H1 (cell line): ENCODE data around the gene MNS1. TPM values are rescaled to one million over a fixed set of nuclear protein-coding genes. Genes with fewer than 3 reads are reported as not detected.
A peak's percentile ranks its signal among the peaks of the same experiment; 100 is the strongest.

Experiments
- CTCF ChIA-PET: fragments of 300-600 bp; sonication (Branson Sonifier 250); formaldehyde crosslinking; loops from one replicate; lab custom pipeline; 2021; ENCODE audit not compliant: partially characterized antibody; lab: Charles Lee
- POLR2A ChIA-PET: fragments of 300-600 bp; sonication (Branson Sonifier 250); formaldehyde crosslinking; loops from one replicate; lab custom pipeline; 2021; ENCODE audit warnings: inconsistent platforms; ENCODE audit not compliant: partially characterized antibody; lab: Charles Lee
- DNase-seq, 2 experiments: peaks; one replicate each; pipeline versions ENCODE4 v3.0.0 to v3.0.0-alpha.2; 2010 to 2022; ENCODE audit warnings: low spot score in 2 of 2, low read depth in 1 of 2, mixed read lengths in 1 of 2
- FAIRE-seq: peaks from 2 replicates; lab custom pipeline; 2011; peaks lifted over from hg19 to GRCh38; lab: Jason Lieb, UNC
- H2AFZ ChIP-seq: 2 replicates; pipeline ENCODE4 v1.8.1; 2012; ENCODE audit warnings: low read length, inconsistent platforms
- H2AK5ac ChIP-seq: 2 replicates; pipeline ENCODE4 v1.6.1; 2013; ENCODE audit warnings: low read depth, low read length
- H2BK120ac ChIP-seq: replicated peaks from 2 replicates; pipeline ENCODE3; 2013; ENCODE audit warnings: low read depth, low read length, inconsistent platforms
- H2BK12ac ChIP-seq: 2 replicates; pipeline ENCODE4 v1.6.1; 2013; ENCODE audit warnings: low read depth, low read length
- H2BK15ac ChIP-seq: 2 replicates; pipeline ENCODE4 v1.6.1; 2013; ENCODE audit warnings: low read length
- H2BK20ac ChIP-seq: 2 replicates; pipeline ENCODE4 v1.6.1; 2013; ENCODE audit warnings: low read length
- H2BK5ac ChIP-seq: 2 replicates; pipeline ENCODE4 v1.6.1; 2013; ENCODE audit warnings: low read depth, low read length
- H3K14ac ChIP-seq: 2 replicates; pipeline ENCODE4 v1.6.1; 2013; ENCODE audit warnings: inconsistent platforms; ENCODE audit not compliant: insufficient read length
- H3K18ac ChIP-seq: 2 replicates; pipeline ENCODE4 v1.6.1; 2013; ENCODE audit warnings: low read length; ENCODE audit errors: extremely low read depth
- H3K23ac ChIP-seq: 2 replicates; pipeline ENCODE4 v1.6.1; 2013; ENCODE audit warnings: inconsistent platforms; ENCODE audit not compliant: insufficient read length
- H3K23me2 ChIP-seq: 2 replicates; pipeline ENCODE4 v1.6.1; 2013; ENCODE audit warnings: low read depth, low read length
- H3K27ac ChIP-seq: 2 replicates; pipeline ENCODE4 v1.6.1; 2011; ENCODE audit warnings: low read depth, low read length, inconsistent platforms
- H3K27me3 ChIP-seq, 4 experiments: replicated peaks in 1 of 4; 1 replicate in 1 of 4; 2 replicates in 3 of 4; pipeline versions ENCODE4 v1.6.1 to v1.8.1; 2011 to 2013; ENCODE audit warnings: low read length in 3 of 4, mild to moderate bottlenecking in 3 of 4, inconsistent platforms in 2 of 4, mixed read lengths in 2 of 4, moderate library complexity in 1 of 4; ENCODE audit not compliant: control insufficient read depth in 3 of 4, insufficient read depth in 3 of 4; ENCODE audit errors: extremely low read depth in 1 of 4
- H3K36me3 ChIP-seq, 4 experiments: 2 replicates each; pipeline versions ENCODE4 v1.6.1 to v1.8.1; 2011 to 2013; ENCODE audit warnings: mild to moderate bottlenecking in 4 of 4, low read length in 3 of 4, moderate library complexity in 2 of 4, control low read depth in 1 of 4, inconsistent platforms in 1 of 4; ENCODE audit not compliant: insufficient read depth in 4 of 4, control insufficient read depth in 2 of 4
- H3K4ac ChIP-seq: replicated peaks from 2 replicates; pipeline ENCODE3; 2013; ENCODE audit warnings: low read length, low read depth, mixed read lengths, inconsistent platforms; ENCODE audit not compliant: insufficient read length
- H3K4me1 ChIP-seq, 4 experiments: replicated peaks in 1 of 4; 1 replicate in 1 of 4; 2 replicates in 3 of 4; pipeline versions ENCODE4 v1.6.1 to v1.8.1; 2011 to 2013; ENCODE audit warnings: low read length in 3 of 4, inconsistent platforms in 2 of 4, mixed read lengths in 1 of 4; ENCODE audit not compliant: insufficient read depth in 4 of 4, control insufficient read depth in 3 of 4
- H3K4me2 ChIP-seq, 2 experiments: 2 replicates each; pipeline versions ENCODE4 v1.6.1 to v1.8.1; 2011 to 2013; ENCODE audit warnings: low read depth in 2 of 2, low read length in 2 of 2, control low read depth in 1 of 2, inconsistent platforms in 1 of 2, mild to moderate bottlenecking in 1 of 2; ENCODE audit not compliant: insufficient read depth in 1 of 2
- H3K4me3 ChIP-seq, 4 experiments: fragments of 200-600, 300-600 bp in 1 of 4; sonication (generic), shearing (Covaris generic), sonication (Bioruptor Twin) in 1 of 4; 2 replicates each; pipeline versions ENCODE4 v1.5.1 to v1.8.1; 2011 to 2016; ENCODE audit warnings: low read length in 4 of 4, low read depth in 3 of 4, control low read depth in 2 of 4, inconsistent platforms in 2 of 4, mild to moderate bottlenecking in 2 of 4, mixed read lengths in 1 of 4, moderate library complexity in 1 of 4; ENCODE audit not compliant: insufficient read depth in 2 of 4; ENCODE audit errors: extremely low read depth in 1 of 4
- H3K56ac ChIP-seq: replicated peaks from 2 replicates; pipeline ENCODE3; 2013; ENCODE audit warnings: low read depth, mild to moderate bottlenecking, mixed read lengths, low read length, inconsistent platforms; ENCODE audit not compliant: insufficient read length
- H3K79me1 ChIP-seq: 2 replicates; pipeline ENCODE4 v1.6.1; 2013; ENCODE audit warnings: low read depth, low read length, control low read depth
- H3K79me2 ChIP-seq, 2 experiments: 2 replicates each; pipeline versions ENCODE4 v1.6.1 to v1.8.1; 2012 to 2013; ENCODE audit warnings: low read length in 2 of 2, mild to moderate bottlenecking in 2 of 2, inconsistent platforms in 1 of 2; ENCODE audit not compliant: insufficient read depth in 2 of 2, control insufficient read depth in 1 of 2
- H3K9ac ChIP-seq, 4 experiments: replicated peaks in 1 of 4; 1 replicate in 1 of 4; 2 replicates in 3 of 4; pipeline versions ENCODE4 v1.6.1 to v1.8.1; 2011 to 2013; ENCODE audit warnings: low read depth in 3 of 4, low read length in 3 of 4, control low read depth in 2 of 4, mild to moderate bottlenecking in 2 of 4, moderate library complexity in 2 of 4, inconsistent platforms in 1 of 4; ENCODE audit errors: extremely low read depth in 1 of 4
- H3K9me3 ChIP-seq, 2 experiments: 2 replicates each; pipeline versions ENCODE4 v1.6.1 to v1.8.1; 2012 to 2013; ENCODE audit warnings: mild to moderate bottlenecking in 2 of 2, moderate library complexity in 2 of 2, control low read depth in 1 of 2, inconsistent platforms in 1 of 2, low read depth in 1 of 2, low read length in 1 of 2, mixed read lengths in 1 of 2; ENCODE audit not compliant: insufficient read depth in 2 of 2
- H4K20me1 ChIP-seq, 2 experiments: replicated peaks in 1 of 2; 2 replicates each; pipeline versions ENCODE3 to v1.8.1; 2011 to 2013; ENCODE audit warnings: inconsistent platforms in 2 of 2, low read length in 2 of 2, mild to moderate bottlenecking in 1 of 2; ENCODE audit not compliant: insufficient read depth in 2 of 2, control insufficient read depth in 1 of 2
- H4K5ac ChIP-seq: 2 replicates; pipeline ENCODE4 v1.6.1; 2013; ENCODE audit warnings: low read length, low read depth, mixed read lengths, inconsistent platforms; ENCODE audit not compliant: insufficient read length
- H4K8ac ChIP-seq: 2 replicates; pipeline ENCODE4 v1.8.0; 2013; ENCODE audit warnings: mild to moderate bottlenecking, moderate library complexity, low read length, inconsistent platforms; ENCODE audit not compliant: insufficient read depth; ENCODE audit errors: extremely low read depth
- H4K91ac ChIP-seq: replicated peaks from 2 replicates; pipeline ENCODE3; 2013; ENCODE audit warnings: low read length, mixed read lengths, inconsistent platforms; ENCODE audit not compliant: insufficient read length
- CHD1 ChIP-seq: IDR thresholded peaks from 2 replicates; pipeline ENCODE4 v1.6.1; 2012; ENCODE audit warnings: low read depth, low read length, improper control_type of control experiment
- HDAC6 ChIP-seq: IDR thresholded peaks from one replicate; pipeline ENCODE4 v1.7.1; 2012; ENCODE audit warnings: low read depth, mild to moderate bottlenecking, inconsistent platforms, low read length, moderate library complexity
- JUND ChIP-seq: IDR thresholded peaks from 2 replicates; pipeline ENCODE4 v1.6.1; 2011; ENCODE audit warnings: mild to moderate bottlenecking, improper control_type of control experiment, low read length
- NRF1 ChIP-seq: IDR thresholded peaks from 2 replicates; pipeline ENCODE4 v1.6.1; 2011; ENCODE audit warnings: mild to moderate bottlenecking, low read depth, low read length, improper control_type of control experiment
- SAP30 ChIP-seq: fragments of 300-600 bp; sonication (generic); IDR thresholded peaks from 2 replicates; pipeline ENCODE4 v1.7.1; 2012; ENCODE audit warnings: low read length, moderate library complexity, mild to moderate bottlenecking, inconsistent platforms; ENCODE audit not compliant: insufficient read depth, insufficient replicate concordance
- WGBS, 2 experiments: shearing (Covaris generic) in 1 of 2; methylation state at CpG; one replicate each; pipeline versions ENCODE4 v1.1.6 to v1.1.7; 2013 to 2015; ENCODE audit warnings: low lambda C conversion rate in 2 of 2, mixed read lengths in 2 of 2, inconsistent platforms in 1 of 2, low coverage in 1 of 2, missing lambda C conversion rate in 1 of 2; ENCODE audit not compliant: insufficient replicate concordance in 2 of 2, insufficient coverage in 1 of 2, insufficient read length in 1 of 2; ENCODE audit errors: extremely low coverage in 1 of 2, missing lambda C conversion rate in 1 of 2; 5-methylcytosine and 5-hydroxymethylcytosine counted together
- long read RNA-seq, 2 experiments: library from RNA in 1 of 2; library from capped mRNA in 1 of 2; stranded (forward); transcript quantifications; one replicate each; pipeline ENCODE4 v2.0.0, GENCODE V29; 2021; ENCODE audit warnings: inconsistent platforms in 1 of 2
- polyA minus RNA-seq, 3 experiments: library from RNA; depleted of rRNA, polyadenylated mRNA; stranded (reverse); fragments of >200 nt; gene quantifications; 1 replicate in 2 of 3; 2 replicates in 1 of 3; pipeline ENCODE4 v1.2.3, GENCODE V29; 2011
- polyA plus RNA-seq, 7 experiments: library from polyadenylated mRNA; depleted of rRNA in 3 of 7; stranded (reverse) in 5 of 7; unstranded in 2 of 7; fragments of >200 nt in 5 of 7; fragments of 200-250 nt in 2 of 7; gene quantifications; 1 replicate in 5 of 7; 2 replicates in 1 of 7; 4 replicates in 1 of 7; pipeline versions ENCODE4 v1.2.1 to v1.2.3, GENCODE V29; 2011 to 2013; ENCODE audit warnings: missing spikeins in 2 of 7, mixed read lengths in 2 of 7
- total RNA-seq: library from RNA; stranded (reverse); fragmentation: NEBNext Ultra II Directional; extraction: Animal tissue kit (Norgen Biotek cat#: 25700); gene quantifications from 2 replicates; pipeline ENCODE4 v1.2.1, GENCODE V29; 2021

The MNS1 gene
- not detected in 2 replicates for total RNA-seq
- polyA plus RNA-seq (2011; rRNA removed) = 0.33 and 0.57 TPM in 2 replicates
- polyA plus RNA-seq (2011; cell fraction: cytosol; rRNA removed) = 1.4 TPM
- 0.30 TPM for polyA plus RNA-seq (2011; cell fraction: nucleus; rRNA removed)
- polyA plus RNA-seq (2012, experiment 1 of 2) = 3.3 to 7.9 TPM (median 3.5 TPM) in 4 replicates
- polyA plus RNA-seq (2012, experiment 2 of 2) = 0.45 TPM
- 4.8 TPM for polyA plus RNA-seq (2013, experiment 1 of 2)
- 4.8 TPM for polyA plus RNA-seq (2013, experiment 2 of 2)
- 0.27 and 0.47 TPM in 2 replicates for polyA minus RNA-seq (2011; rRNA and poly(A)+ RNA removed)
- 0.73 TPM for polyA minus RNA-seq (2011; cell fraction: cytosol; rRNA and poly(A)+ RNA removed)
- 3.8 TPM for polyA minus RNA-seq (2011; cell fraction: nucleus; rRNA and poly(A)+ RNA removed)
- long read RNA-seq, experiment 1 = 0 reads
- long read RNA-seq, experiment 2 = 0 reads

DNA sequence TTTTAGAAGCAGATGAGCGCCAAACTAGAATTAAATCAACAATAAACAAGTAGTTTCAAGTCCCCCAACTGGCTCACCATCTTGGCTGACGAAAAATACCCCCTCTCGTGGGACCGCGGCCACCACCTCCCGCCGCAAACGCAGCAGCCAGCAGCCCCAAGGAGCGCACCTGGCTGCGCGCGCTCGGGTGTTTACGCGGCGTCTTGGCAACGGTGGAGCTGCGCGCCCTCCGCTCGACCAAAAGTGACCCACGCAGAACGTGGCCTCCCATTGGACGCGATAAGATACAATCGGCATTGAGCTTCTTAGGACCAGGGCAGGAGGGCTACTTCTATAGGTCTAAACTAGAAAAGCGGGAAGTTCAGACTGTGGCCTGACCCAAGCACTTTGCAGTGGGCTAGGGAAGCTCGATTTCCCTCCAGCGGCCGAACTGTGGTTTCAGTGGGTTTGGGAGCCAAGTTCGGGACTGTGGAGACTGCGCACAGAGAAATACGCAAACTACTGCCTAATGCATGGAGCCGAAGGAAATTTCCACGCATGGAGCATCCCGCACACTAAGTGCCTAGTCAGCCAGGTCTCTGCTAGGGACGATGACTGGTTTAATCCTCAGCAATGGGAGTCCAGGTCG lies at the start of gene MNS1:
Gene MNS1 (minus strand): TSS at position 245 of the 628 bp plus-strand sequence. CDS start 165 bp downstream, at position 80.
- peak within 1 kb of the TSS; percentile 37 to 67 (median 56) for H3K4me3 ChIP-seq
- H3K23me2 ChIP-seq = peaks cover 2% of the 10 kb centered on the region; the same call in 1 of the 2 replicates
- no peaks in the 10 kb centered on the region for H3K79me2 ChIP-seq
- no peaks in the 10 kb centered on the region for H3K79me1 ChIP-seq
- no peak within 1 kb of the TSS for H2BK120ac ChIP-seq
- H4K91ac ChIP-seq = no peak within 1 kb of the TSS
- H3K9me3 ChIP-seq = no peaks in the 10 kb centered on the region
- ChIA-PET CTCF (interaction anchor here (1.0 to 1.1 kb wide), 2 partner anchors 26 to 336 kb away, joined by 3 read pairs; no protein-coding TSS in a partner anchor), POLR2A (interaction anchor here (1.2 to 2.1 kb wide), 3 partner anchors 20 to 221 kb away, joined by 3 to 5 read pairs (median 3); no protein-coding TSS in a partner anchor)
- no peak within 1 kb of the TSS for H2BK5ac ChIP-seq
- peak within 1 kb of the TSS; percentile 82 to 86 for H3K4me2 ChIP-seq
- H4K20me1 ChIP-seq = no peaks in the 10 kb centered on the region
- H4K8ac ChIP-seq = peak within 1 kb of the TSS; percentile 60; the same call in 1 of the 2 replicates
- H3K27me3 ChIP-seq = peaks cover 0 to 6% (median 4%) of the 10 kb centered on the region in 4 experiments; a peak in 4 of 7 replicates
- H4K5ac ChIP-seq = no peak within 1 kb of the TSS
- H2BK20ac ChIP-seq = no peak within 1 kb of the TSS
- H3K14ac ChIP-seq = no peak within 1 kb of the TSS
- no peak within 1 kb of the TSS for H3K23ac ChIP-seq
- peak within 1 kb of the TSS; percentile 99 for H2AFZ ChIP-seq
- no peak within 1 kb of the TSS for H2AK5ac ChIP-seq
- H3K27ac ChIP-seq = no peak within 1 kb of the TSS
- peak within 1 kb of the TSS in 3 of 4 experiments; percentile 36 to 78 (median 59); a peak in 5 of 7 replicates for H3K9ac ChIP-seq
- FAIRE-seq (peak; percentile 87), DNase-seq (peak in 1 of 2 experiments; percentile 85)
- no peak within 1 kb of the TSS for H3K56ac ChIP-seq
- H3K36me3 ChIP-seq = no peaks in the 10 kb centered on the region
- WGBS, 2 experiments = 16% methylated on average over 38 of the region's 38 CpGs; no CpG with 5 or more reads in 1 of the 2 experiments
- H2BK12ac ChIP-seq = no peak within 1 kb of the TSS
- H3K18ac ChIP-seq = 0 out of 2 replicates have a peak within 1 kb of the TSS, but pooled peaks have one; percentile 72
- no peak within 1 kb of the TSS for H3K4ac ChIP-seq
- H2BK15ac ChIP-seq = no peak within 1 kb of the TSS
- peaks cover 0 to 3% (median 1%) of the 10 kb centered on the region in 4 experiments; a peak in 2 of 7 replicates for H3K4me1 ChIP-seq
- no peak for TF ChIP-seq NRF1
- TF ChIP-seq HDAC6 = no peak
- TF ChIP-seq JUND = no peak
- no peak for TF ChIP-seq SAP30
- TF ChIP-seq CHD1 = no peak
